GM12878 (cell line): ENCODE data around the gene PEX6. TPM values are rescaled to one million over a fixed set of nuclear protein-coding genes. Genes with fewer than 3 reads are reported as not detected.
A peak's percentile ranks its signal among the peaks of the same experiment; 100 is the strongest.

ENCODE experiments used
- ATAC-seq: fragments of 200-7000 bp; cut with Tn5 transposase; 3 replicates; pipeline ENCODE4 v1.9.1; 2020; ENCODE audit warnings: mild to moderate bottlenecking, moderate library complexity
- BruUV-seq: library from RNA; stranded (reverse); fragments of 400-500 nt; replicated peaks from 2 replicates; lab custom pipeline; 2021; lab: Mats Ljungman, UMichigan
- CTCF ChIA-PET: fragments of 300-600 bp; sonication (Branson Sonifier 250); formaldehyde crosslinking; extraction: SDS; loops from one replicate; lab custom pipeline; 2021; ENCODE audit warnings: inconsistent platforms; lab: Yijun Ruan, JAX
- POLR2A ChIA-PET: fragments of 350-600 bp; formaldehyde crosslinking; extraction: SDS; loops from one replicate; lab custom pipeline; 2021; ENCODE audit warnings: inconsistent platforms; lab: Charles Lee
- RAD21 ChIA-PET: fragments of 300-600 bp; sonication (Branson Sonifier 250); formaldehyde crosslinking; loops from one replicate; lab custom pipeline; 2023; ENCODE audit warnings: antibody characterized with exemption; ENCODE audit not compliant: unreplicated experiment; lab: Charles Lee
- SMC1A ChIA-PET: fragments of 300-600 bp; sonication (Branson Sonifier 250); formaldehyde crosslinking; loops from one replicate; lab custom pipeline; 2023; ENCODE audit not compliant: unreplicated experiment, uncharacterized antibody; lab: Charles Lee
- DNase-seq: peaks from one replicate; pipeline ENCODE4 v3.0.0-alpha.2; 2011; ENCODE audit warnings: low read depth, low spot score
- FAIRE-seq: peaks from 3 replicates; lab custom pipeline; 2011; peaks lifted over from hg19 to GRCh38; lab: Jason Lieb, UNC
- H2AFZ ChIP-seq: 2 replicates; pipeline ENCODE4 v1.6.0; 2011; ENCODE audit warnings: low read depth, low read length, control low read depth; ENCODE audit not compliant: control insufficient read depth
- H3K27ac ChIP-seq: 2 replicates; pipeline ENCODE4 v1.5.1; 2011; ENCODE audit warnings: control low read depth; ENCODE audit not compliant: control insufficient read depth, insufficient read depth
- H3K27me3 ChIP-seq, 2 experiments: replicated peaks in 1 of 2; 2 replicates each; pipeline versions ENCODE4 v1.6.0 to v1.6.1; 2011; ENCODE audit warnings: low read length in 1 of 2; ENCODE audit not compliant: control insufficient read depth in 2 of 2, insufficient read depth in 2 of 2
- H3K36me3 ChIP-seq, 2 experiments: 2 replicates each; pipeline ENCODE4 v1.5.1; 2011; ENCODE audit warnings: low read length in 1 of 2; ENCODE audit not compliant: control insufficient read depth in 2 of 2, insufficient read depth in 2 of 2
- H3K4me1 ChIP-seq: 2 replicates; pipeline ENCODE4 v1.6.1; 2011; ENCODE audit warnings: mild to moderate bottlenecking, low read length, moderate library complexity, mixed read lengths; ENCODE audit not compliant: control insufficient read depth, insufficient read depth
- H3K4me2 ChIP-seq: 2 replicates; pipeline ENCODE4 v1.6.0; 2011; ENCODE audit warnings: control low read depth; ENCODE audit not compliant: control insufficient read depth, insufficient read depth
- H3K4me3 ChIP-seq: fragments of 200-600 bp; sonication (generic); 2 replicates; pipeline ENCODE4 v1.5.1; 2016
- H3K79me2 ChIP-seq: 2 replicates; pipeline ENCODE4 v1.6.0; 2011; ENCODE audit warnings: low read length; ENCODE audit not compliant: control insufficient read depth, insufficient read depth
- H3K9ac ChIP-seq: 2 replicates; pipeline ENCODE4 v1.8.0; 2011; ENCODE audit warnings: low read length, control low read depth, mixed read lengths; ENCODE audit not compliant: control insufficient read depth, insufficient read depth
- H3K9me3 ChIP-seq: replicated peaks from 3 replicates; pipeline ENCODE4 v1.5.1; 2011; ENCODE audit warnings: mild to moderate bottlenecking, low read length; ENCODE audit not compliant: control insufficient read depth, insufficient read depth
- H4K20me1 ChIP-seq: 2 replicates; pipeline ENCODE4 v1.6.0; 2011; ENCODE audit not compliant: control insufficient read depth, insufficient read depth
- BHLHE40 ChIP-seq, 2 experiments: fragments of 450-650 bp in 1 of 2; IDR thresholded peaks; 2 replicates each; pipeline ENCODE4 v1.6.1; 2011 to 2017; ENCODE audit warnings: low read depth in 2 of 2, borderline replicate concordance in 1 of 2, improper control_type of control experiment in 1 of 2, low read length in 1 of 2, mild to moderate bottlenecking in 1 of 2
- BRCA1 ChIP-seq: IDR thresholded peaks from 2 replicates; pipeline ENCODE4 v1.6.1; 2011; ENCODE audit warnings: low read depth, low read length, improper control_type of control experiment
- CBX5 ChIP-seq: sonication (generic); IDR thresholded peaks from 2 replicates; pipeline ENCODE4 v1.6.1; 2016; ENCODE audit warnings: low read depth, moderate library complexity, mild to moderate bottlenecking, inconsistent platforms
- CREB1 ChIP-seq: IDR thresholded peaks from 2 replicates; pipeline ENCODE4 v1.6.1; 2012; ENCODE audit warnings: low read depth, mild to moderate bottlenecking, inconsistent platforms
- CREM ChIP-seq: IDR thresholded peaks from 2 replicates; pipeline ENCODE4 v1.6.1; 2014; ENCODE audit warnings: antibody characterized with exemption, low read depth
- ELK1 ChIP-seq: IDR thresholded peaks from 2 replicates; pipeline ENCODE4 v1.6.1; 2012; ENCODE audit warnings: low read depth, low read length, improper control_type of control experiment
- ETV6 ChIP-seq, 2 experiments: fragments of 450-650 bp in 1 of 2; IDR thresholded peaks in 1 of 2; conservative IDR thresholded peaks in 1 of 2; 2 replicates each; pipeline ENCODE4 v1.6.1; 2014; ENCODE audit warnings: antibody characterized with exemption in 1 of 2, borderline replicate concordance in 1 of 2, low read depth in 1 of 2, mild to moderate bottlenecking in 1 of 2, moderate library complexity in 1 of 2
- FOXK2 ChIP-seq: fragments of 450-650 bp; IDR thresholded peaks from 2 replicates; pipeline ENCODE4 v1.6.1; 2017; ENCODE audit warnings: mild to moderate bottlenecking, moderate library complexity
- GATAD2B ChIP-seq: fragments of 450-650 bp; conservative IDR thresholded peaks from 2 replicates; pipeline ENCODE4 v1.6.1; 2017; ENCODE audit warnings: low read depth, mild to moderate bottlenecking, moderate library complexity
- RUNX3 ChIP-seq: IDR thresholded peaks from 2 replicates; pipeline ENCODE4 v1.6.1; 2012; ENCODE audit warnings: low read length, inconsistent platforms
- SMAD5 ChIP-seq: IDR thresholded peaks from 2 replicates; pipeline ENCODE4 v1.6.1; 2016; ENCODE audit warnings: antibody characterized with exemption, low read depth
- SREBF2 ChIP-seq: IDR thresholded peaks from 2 replicates; pipeline ENCODE4 v1.6.1; 2012; ENCODE audit warnings: mild to moderate bottlenecking, low read length
- USF1 ChIP-seq: IDR thresholded peaks from 2 replicates; pipeline ENCODE4 v1.6.1; 2011; ENCODE audit warnings: borderline replicate concordance, low read depth, mild to moderate bottlenecking, moderate library complexity, mixed read lengths, low read length; ENCODE audit not compliant: insufficient read depth; ENCODE audit errors: extremely low read length
- USF2 ChIP-seq: IDR thresholded peaks from 2 replicates; pipeline ENCODE4 v1.6.1; 2011; ENCODE audit warnings: low read depth, low read length, improper control_type of control experiment, borderline replicate concordance
- ZSCAN29 ChIP-seq: fragments of 450-650 bp; IDR thresholded peaks from 2 replicates; pipeline ENCODE4 v1.6.1; 2017; ENCODE audit warnings: mild to moderate bottlenecking, moderate library complexity
- WGBS: methylation state at CpG from one replicate; pipeline ENCODE4 v1.1.6; 2016; ENCODE audit warnings: low lambda C conversion rate; ENCODE audit not compliant: insufficient replicate concordance, insufficient coverage; ENCODE audit errors: missing lambda C conversion rate; 5-methylcytosine and 5-hydroxymethylcytosine counted together
- in situ Hi-C: fragments of 300-500 bp; cut with MboI; formaldehyde crosslinking; loops from 9 replicates; pipeline ENCODE4 v1.14.3; 2018; ENCODE audit warnings: mixed read lengths
- intact Hi-C: fragments of 100-400 bp; cut with micrococcal nuclease; formaldehyde crosslinking; loops from one replicate; pipeline ENCODE4 v1.14.2; 2022; ENCODE audit not compliant: unreplicated experiment
- polyA plus RNA-seq, 11 experiments: library from polyadenylated mRNA; depleted of rRNA in 4 of 11; unstranded in 6 of 11; stranded (reverse) in 5 of 11; fragments of >200 nt; fragmentation: Nextera tagmentation in 4 of 11; fragmentation: Illumina TruSeq in 1 of 11; extraction: Ambion mirVana in 4 of 11; extraction: Trizol in 1 of 11; gene quantifications; 1 replicate in 1 of 11; 2 replicates in 10 of 11; pipeline versions ENCODE4 v1.2.1 to v1.2.3, GENCODE V29; 2011 to 2016; ENCODE audit warnings: inconsistent platforms in 2 of 11, missing spikeins in 2 of 11, low read depth in 1 of 11
- total RNA-seq, 4 experiments: library from RNA; depleted of rRNA in 3 of 4; stranded (reverse); fragments of >200 nt in 3 of 4; fragmentation: Illumina TruSeq in 1 of 4; extraction: Trizol in 1 of 4; gene quantifications; 2 replicates each; pipeline versions ENCODE4 v1.2.1 to v1.2.3, GENCODE V29; 2013 to 2021
- TF ChIP-seq, protein P1 (sequence below): fragments of 450-650 bp; IDR thresholded peaks from 2 replicates; pipeline ENCODE4 v1.6.1; 2014; ENCODE audit warnings: mild to moderate bottlenecking
- TF ChIP-seq, protein P2 (sequence below): IDR thresholded peaks from 2 replicates; pipeline ENCODE4 v1.6.1; 2011; ENCODE audit warnings: borderline replicate concordance, low read depth, mild to moderate bottlenecking, moderate library complexity, low read length; ENCODE audit not compliant: insufficient read depth, poor library complexity, severe bottlenecking

The PEX6 gene
- total and polyA plus RNA-seq, 10 of the 15 experiments (the other 5 are each of a cell fraction or from before 2014, with no cell fraction given), result 0.39 to 21.1 (median 7.8) TPM

GRCh38 chr6:42978839-42979522 lies at the start of gene PEX6 (continued):
- TF ChIP-seq GATAD2B (peak; percentile 76; the same call in 1 of the 2 replicates), CREB1 (peak; percentile 54; the same call in 1 of the 2 replicates), ELK1 (peak; percentile 71), BHLHE40 (IDR thresholded peaks at IDR 0.05; ENCODE audit: borderline replicate concordance in 1 of 2, low read depth in 2 of 2, low read length in 1 of 2) (0 out of 4 replicates have a peak, but pooled peaks of 1 of the 2 experiments have one; percentile 4), ZSCAN29 (no peak), SMAD5 (peak; percentile 80), ETV6 (conservative IDR thresholded peaks at IDR 0.05 in 1 of 2, IDR thresholded peaks at IDR 0.05 in 1 of 2; ENCODE audit: borderline replicate concordance in 1 of 2, low read depth in 1 of 2) (peak in 1 of 2 experiments; percentile 82; a peak in 2 of 4 replicates), CBX5 (0 out of 2 replicates have a peak, but pooled peaks have one; percentile 37), BRCA1 (no peak)

GRCh38 chr6:43026365-43026764 lies 47.4 kb upstream of the PEX6 start:
- no peak for ATAC-seq
- no peak overlapping the region for H3K4me3 ChIP-seq
- H3K27me3 ChIP-seq, result no peaks in the 10 kb centered on the region
- peaks cover 6% of the 10 kb centered on the region; the same call in 1 of the 2 replicates for H3K4me1 ChIP-seq
- no peak for DNase-seq
- no peak for FAIRE-seq
- intact Hi-C loops (no loop called here), in situ Hi-C loops (no loop called here)
- H4K20me1 ChIP-seq, result peaks cover 3% of the 10 kb centered on the region; the same call in 1 of the 2 replicates
- peaks cover 12 to 28% of the 10 kb centered on the region in 2 experiments for H3K36me3 ChIP-seq
- BruUV-seq, result no TSS peak
- SMC1A ChIA-PET, result no interaction called here
- no peak overlapping the region for H3K4me2 ChIP-seq
- peaks cover 21% of the 10 kb centered on the region for H3K79me2 ChIP-seq
- H3K9me3 ChIP-seq, result no peaks in the 10 kb centered on the region
- no peak overlapping the region for H2AFZ ChIP-seq
- CTCF ChIA-PET, result interaction anchor here (1.4 kb wide), 1 partner anchor 117 kb away, joined by 3 read pairs; no protein-coding TSS in a partner anchor
- H3K9ac ChIP-seq, result no peak overlapping the region
- POLR2A ChIA-PET, result interaction anchor here (0.6 kb wide), 1 partner anchor 47 kb away, joined by 4 read pairs; no protein-coding TSS in a partner anchor
- 96% methylated on average over 5 of the region's 5 CpGs for WGBS
- H3K27ac ChIP-seq, result no peak overlapping the region
- RAD21 ChIA-PET, result no interaction called here
- no peak for TF ChIP-seq RUNX3
- no peak for TF ChIP-seq CREM
- TF ChIP-seq, protein P1, sequence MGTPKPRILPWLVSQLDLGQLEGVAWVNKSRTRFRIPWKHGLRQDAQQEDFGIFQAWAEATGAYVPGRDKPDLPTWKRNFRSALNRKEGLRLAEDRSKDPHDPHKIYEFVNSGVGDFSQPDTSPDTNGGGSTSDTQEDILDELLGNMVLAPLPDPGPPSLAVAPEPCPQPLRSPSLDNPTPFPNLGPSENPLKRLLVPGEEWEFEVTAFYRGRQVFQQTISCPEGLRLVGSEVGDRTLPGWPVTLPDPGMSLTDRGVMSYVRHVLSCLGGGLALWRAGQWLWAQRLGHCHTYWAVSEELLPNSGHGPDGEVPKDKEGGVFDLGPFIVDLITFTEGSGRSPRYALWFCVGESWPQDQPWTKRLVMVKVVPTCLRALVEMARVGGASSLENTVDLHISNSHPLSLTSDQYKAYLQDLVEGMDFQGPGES, result no peak
- TF ChIP-seq USF2, result no peak
- TF ChIP-seq SREBF2, result no peak
- TF ChIP-seq USF1, result no peak
- no peak for TF ChIP-seq FOXK2
- TF ChIP-seq, protein P2, sequence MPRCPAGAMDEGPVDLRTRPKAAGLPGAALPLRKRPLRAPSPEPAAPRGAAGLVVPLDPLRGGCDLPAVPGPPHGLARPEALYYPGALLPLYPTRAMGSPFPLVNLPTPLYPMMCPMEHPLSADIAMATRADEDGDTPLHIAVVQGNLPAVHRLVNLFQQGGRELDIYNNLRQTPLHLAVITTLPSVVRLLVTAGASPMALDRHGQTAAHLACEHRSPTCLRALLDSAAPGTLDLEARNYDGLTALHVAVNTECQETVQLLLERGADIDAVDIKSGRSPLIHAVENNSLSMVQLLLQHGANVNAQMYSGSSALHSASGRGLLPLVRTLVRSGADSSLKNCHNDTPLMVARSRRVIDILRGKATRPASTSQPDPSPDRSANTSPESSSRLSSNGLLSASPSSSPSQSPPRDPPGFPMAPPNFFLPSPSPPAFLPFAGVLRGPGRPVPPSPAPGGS, result no peak
